ENCODE measurements around the gene ABCB7.

Gene ABCB7

DNA sequence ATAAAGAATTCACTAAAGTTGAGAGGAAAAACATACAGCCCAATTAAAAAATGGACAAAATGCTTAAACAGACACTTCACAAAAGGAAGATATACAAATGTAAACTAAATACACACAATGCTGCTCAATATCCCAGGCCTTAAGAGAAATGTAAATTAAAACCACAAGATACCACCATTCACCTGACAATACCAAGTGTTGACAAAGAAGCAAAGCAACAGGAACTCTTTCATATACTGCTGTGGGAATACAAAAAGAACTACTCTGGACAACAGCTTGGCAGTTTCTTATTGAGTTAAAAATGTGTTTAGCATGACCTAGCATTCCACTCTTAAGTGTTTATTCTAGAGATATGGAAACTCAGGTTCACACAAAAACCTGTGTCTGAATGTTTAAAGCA is 71.3 kb downstream of the ABCB7 start:
- no peak for ATAC-seq
- TF ChIP-seq ZFP30 (CRISPR knock-in tag; IDR thresholded peaks at IDR 0.05) (no peak), TCF4 (CRISPR knock-in tag; IDR thresholded peaks at IDR 0.05; ENCODE audit: borderline replicate concordance) (no peak), ESRRG (CRISPR knock-in tag; IDR thresholded peaks at IDR 0.05) (no peak), BACH2 (CRISPR knock-in tag; IDR thresholded peaks at IDR 0.05; ENCODE audit: borderline replicate concordance) (no peak), ISL1 (CRISPR knock-in tag; IDR thresholded peaks at IDR 0.05) (no peak), SNAI2 (CRISPR knock-in tag; IDR thresholded peaks at IDR 0.05) (no peak), ZC3H10 (CRISPR knock-in tag; IDR thresholded peaks at IDR 0.05) (no peak), ARNTL (CRISPR knock-in tag; IDR thresholded peaks at IDR 0.05; ENCODE audit: borderline replicate concordance, low read depth) (no peak), GLIS3 (CRISPR knock-in tag; IDR thresholded peaks at IDR 0.05) (no peak), PPARA (CRISPR knock-in tag; IDR thresholded peaks at IDR 0.05; ENCODE audit: borderline replicate concordance) (no peak)
- TF ChIP-seq, protein P1, sequence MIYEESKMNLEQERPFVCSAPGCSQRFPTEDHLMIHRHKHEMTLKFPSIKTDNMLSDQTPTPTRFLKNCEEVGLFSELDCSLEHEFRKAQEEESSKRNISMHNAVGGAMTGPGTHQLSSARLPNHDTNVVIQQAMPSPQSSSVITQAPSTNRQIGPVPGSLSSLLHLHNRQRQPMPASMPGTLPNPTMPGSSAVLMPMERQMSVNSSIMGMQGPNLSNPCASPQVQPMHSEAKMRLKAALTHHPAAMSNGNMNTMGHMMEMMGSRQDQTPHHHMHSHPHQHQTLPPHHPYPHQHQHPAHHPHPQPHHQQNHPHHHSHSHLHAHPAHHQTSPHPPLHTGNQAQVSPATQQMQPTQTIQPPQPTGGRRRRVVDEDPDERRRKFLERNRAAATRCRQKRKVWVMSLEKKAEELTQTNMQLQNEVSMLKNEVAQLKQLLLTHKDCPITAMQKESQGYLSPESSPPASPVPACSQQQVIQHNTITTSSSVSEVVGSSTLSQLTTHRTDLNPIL (CRISPR knock-in tag; IDR thresholded peaks at IDR 0.05; ENCODE audit: low read depth): no peak
- TF ChIP-seq, protein P2, sequence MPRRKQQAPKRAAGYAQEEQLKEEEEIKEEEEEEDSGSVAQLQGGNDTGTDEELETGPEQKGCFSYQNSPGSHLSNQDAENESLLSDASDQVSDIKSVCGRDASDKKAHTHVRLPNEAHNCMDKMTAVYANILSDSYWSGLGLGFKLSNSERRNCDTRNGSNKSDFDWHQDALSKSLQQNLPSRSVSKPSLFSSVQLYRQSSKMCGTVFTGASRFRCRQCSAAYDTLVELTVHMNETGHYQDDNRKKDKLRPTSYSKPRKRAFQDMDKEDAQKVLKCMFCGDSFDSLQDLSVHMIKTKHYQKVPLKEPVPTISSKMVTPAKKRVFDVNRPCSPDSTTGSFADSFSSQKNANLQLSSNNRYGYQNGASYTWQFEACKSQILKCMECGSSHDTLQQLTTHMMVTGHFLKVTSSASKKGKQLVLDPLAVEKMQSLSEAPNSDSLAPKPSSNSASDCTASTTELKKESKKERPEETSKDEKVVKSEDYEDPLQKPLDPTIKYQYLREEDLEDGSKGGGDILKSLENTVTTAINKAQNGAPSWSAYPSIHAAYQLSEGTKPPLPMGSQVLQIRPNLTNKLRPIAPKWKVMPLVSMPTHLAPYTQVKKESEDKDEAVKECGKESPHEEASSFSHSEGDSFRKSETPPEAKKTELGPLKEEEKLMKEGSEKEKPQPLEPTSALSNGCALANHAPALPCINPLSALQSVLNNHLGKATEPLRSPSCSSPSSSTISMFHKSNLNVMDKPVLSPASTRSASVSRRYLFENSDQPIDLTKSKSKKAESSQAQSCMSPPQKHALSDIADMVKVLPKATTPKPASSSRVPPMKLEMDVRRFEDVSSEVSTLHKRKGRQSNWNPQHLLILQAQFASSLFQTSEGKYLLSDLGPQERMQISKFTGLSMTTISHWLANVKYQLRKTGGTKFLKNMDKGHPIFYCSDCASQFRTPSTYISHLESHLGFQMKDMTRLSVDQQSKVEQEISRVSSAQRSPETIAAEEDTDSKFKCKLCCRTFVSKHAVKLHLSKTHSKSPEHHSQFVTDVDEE (CRISPR knock-in tag; IDR thresholded peaks at IDR 0.05): no peak
- TF ChIP-seq, protein P3, sequence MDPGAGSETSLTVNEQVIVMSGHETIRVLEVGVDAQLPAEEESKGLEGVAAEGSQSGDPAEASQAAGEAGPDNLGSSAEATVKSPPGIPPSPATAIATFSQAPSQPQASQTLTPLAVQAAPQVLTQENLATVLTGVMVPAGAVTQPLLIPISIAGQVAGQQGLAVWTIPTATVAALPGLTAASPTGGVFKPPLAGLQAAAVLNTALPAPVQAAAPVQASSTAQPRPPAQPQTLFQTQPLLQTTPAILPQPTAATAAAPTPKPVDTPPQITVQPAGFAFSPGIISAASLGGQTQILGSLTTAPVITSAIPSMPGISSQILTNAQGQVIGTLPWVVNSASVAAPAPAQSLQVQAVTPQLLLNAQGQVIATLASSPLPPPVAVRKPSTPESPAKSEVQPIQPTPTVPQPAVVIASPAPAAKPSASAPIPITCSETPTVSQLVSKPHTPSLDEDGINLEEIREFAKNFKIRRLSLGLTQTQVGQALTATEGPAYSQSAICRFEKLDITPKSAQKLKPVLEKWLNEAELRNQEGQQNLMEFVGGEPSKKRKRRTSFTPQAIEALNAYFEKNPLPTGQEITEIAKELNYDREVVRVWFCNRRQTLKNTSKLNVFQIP (CRISPR knock-in tag; IDR thresholded peaks at IDR 0.05; ENCODE audit: borderline replicate concordance, low read depth): no peak
- TF ChIP-seq, protein P4, sequence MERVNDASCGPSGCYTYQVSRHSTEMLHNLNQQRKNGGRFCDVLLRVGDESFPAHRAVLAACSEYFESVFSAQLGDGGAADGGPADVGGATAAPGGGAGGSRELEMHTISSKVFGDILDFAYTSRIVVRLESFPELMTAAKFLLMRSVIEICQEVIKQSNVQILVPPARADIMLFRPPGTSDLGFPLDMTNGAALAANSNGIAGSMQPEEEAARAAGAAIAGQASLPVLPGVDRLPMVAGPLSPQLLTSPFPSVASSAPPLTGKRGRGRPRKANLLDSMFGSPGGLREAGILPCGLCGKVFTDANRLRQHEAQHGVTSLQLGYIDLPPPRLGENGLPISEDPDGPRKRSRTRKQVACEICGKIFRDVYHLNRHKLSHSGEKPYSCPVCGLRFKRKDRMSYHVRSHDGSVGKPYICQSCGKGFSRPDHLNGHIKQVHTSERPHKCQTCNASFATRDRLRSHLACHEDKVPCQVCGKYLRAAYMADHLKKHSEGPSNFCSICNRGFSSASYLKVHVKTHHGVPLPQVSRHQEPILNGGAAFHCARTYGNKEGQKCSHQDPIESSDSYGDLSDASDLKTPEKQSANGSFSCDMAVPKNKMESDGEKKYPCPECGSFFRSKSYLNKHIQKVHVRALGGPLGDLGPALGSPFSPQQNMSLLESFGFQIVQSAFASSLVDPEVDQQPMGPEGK (CRISPR knock-in tag; IDR thresholded peaks at IDR 0.05; ENCODE audit: borderline replicate concordance): no peak

DNA sequence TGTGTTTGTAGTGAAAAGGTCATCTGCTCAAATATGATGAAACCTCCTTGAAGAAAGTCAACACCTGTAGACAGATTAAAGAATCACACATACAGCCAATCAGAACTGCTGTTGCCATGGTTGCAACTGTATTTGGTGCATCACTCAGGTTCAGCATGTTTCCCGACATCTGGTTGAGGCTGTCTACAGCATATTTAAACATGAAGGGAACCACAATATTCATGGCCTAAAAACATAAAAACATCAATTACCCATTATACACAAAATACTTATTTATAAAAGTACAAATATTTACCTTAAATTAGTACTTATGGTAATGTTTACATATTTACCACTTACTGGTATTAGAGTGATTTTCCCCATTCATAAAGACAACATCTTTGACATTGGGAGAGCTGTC is 79.7 kb downstream of the ABCB7 start:
- no peak for ATAC-seq
- no peak for TF ChIP-seq CSDC2 (CRISPR knock-in tag; IDR thresholded peaks at IDR 0.05)

DNA sequence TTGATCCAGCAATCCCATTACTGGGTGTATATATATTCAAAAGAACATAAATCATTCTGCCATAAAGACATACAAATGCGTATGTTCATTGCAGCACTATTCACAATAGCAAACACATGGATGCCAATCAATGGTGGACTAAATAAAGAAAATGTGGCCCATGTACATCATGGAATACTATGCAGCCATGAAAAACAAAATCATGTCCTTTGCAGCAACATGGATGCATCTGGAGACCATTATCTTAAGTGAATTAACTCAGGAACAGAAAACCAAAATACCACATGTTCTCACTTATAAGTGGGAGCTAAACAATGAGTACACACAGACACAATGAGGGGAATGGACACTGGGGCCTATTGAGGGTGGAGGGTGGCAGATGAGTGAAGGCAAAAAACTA is 81.6 kb downstream of the ABCB7 start:
- TF ChIP-seq ZNF565 (CRISPR knock-in tag; conservative IDR thresholded peaks at IDR 0.05; ENCODE audit: low read depth) (no peak), ISL1 (CRISPR knock-in tag; IDR thresholded peaks at IDR 0.05) (no peak), TCF4 (CRISPR knock-in tag; IDR thresholded peaks at IDR 0.05; ENCODE audit: borderline replicate concordance) (no peak), OSR1 (CRISPR knock-in tag; IDR thresholded peaks at IDR 0.05) (no peak), ESRRG (CRISPR knock-in tag; IDR thresholded peaks at IDR 0.05) (no peak)
- ATAC-seq: no peak

DNA sequence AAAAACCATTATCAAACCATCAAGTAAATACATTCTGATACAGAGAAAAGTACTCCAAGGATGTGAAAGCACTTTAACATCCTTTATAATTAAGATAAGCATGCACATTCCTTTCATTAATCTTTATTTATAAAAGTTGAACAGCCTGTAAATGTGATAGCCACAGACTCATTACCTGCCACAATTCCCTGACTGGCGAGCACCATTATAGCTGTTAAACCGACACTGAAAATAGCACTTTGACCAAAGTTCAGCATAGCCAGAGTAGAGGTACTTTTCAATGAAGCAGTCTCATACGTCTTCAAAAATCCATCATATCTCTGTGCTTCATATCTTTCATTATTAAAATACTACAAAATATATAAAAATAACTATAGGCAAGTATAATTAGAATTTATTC is 84.7 kb downstream of the ABCB7 start:
- ATAC-seq: no peak
- no peak for TF ChIP-seq CSDC2 (CRISPR knock-in tag; IDR thresholded peaks at IDR 0.05)
- no peak for TF ChIP-seq ZC3H10 (CRISPR knock-in tag; IDR thresholded peaks at IDR 0.05)
- TF ChIP-seq, protein P1 (CRISPR knock-in tag; IDR thresholded peaks at IDR 0.05; ENCODE audit: low read depth): no peak
- no peak for TF ChIP-seq ARNTL (CRISPR knock-in tag; IDR thresholded peaks at IDR 0.05; ENCODE audit: borderline replicate concordance, low read depth)

DNA sequence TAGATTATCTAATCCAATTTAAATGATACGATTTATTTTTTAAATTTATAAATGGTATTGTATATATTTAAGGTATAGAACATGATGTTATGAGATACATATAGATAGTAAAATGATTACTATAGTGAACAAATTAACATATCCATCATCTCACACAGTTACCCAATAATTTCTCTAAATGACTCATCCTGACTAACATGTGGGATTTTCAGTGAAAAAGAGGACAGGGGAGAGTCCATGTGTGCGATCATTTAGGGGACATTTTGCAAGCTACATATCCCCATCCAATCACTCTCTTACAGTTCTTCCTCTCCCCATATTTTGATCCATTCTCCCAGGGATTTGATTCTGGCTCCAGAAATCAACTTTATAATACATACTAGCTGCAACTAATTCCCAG is 88.2 kb downstream of the ABCB7 start:
- ATAC-seq: no peak
- TF ChIP-seq BACH2 (CRISPR knock-in tag; IDR thresholded peaks at IDR 0.05; ENCODE audit: borderline replicate concordance) (no peak), ISL1 (CRISPR knock-in tag; IDR thresholded peaks at IDR 0.05) (no peak), ZNF565 (CRISPR knock-in tag; conservative IDR thresholded peaks at IDR 0.05; ENCODE audit: low read depth) (no peak), ESRRG (CRISPR knock-in tag; IDR thresholded peaks at IDR 0.05) (no peak), SNAI2 (CRISPR knock-in tag; IDR thresholded peaks at IDR 0.05) (no peak), ZFP30 (CRISPR knock-in tag; IDR thresholded peaks at IDR 0.05) (no peak), TCF4 (CRISPR knock-in tag; IDR thresholded peaks at IDR 0.05; ENCODE audit: borderline replicate concordance) (no peak)
- TF ChIP-seq, protein P1 (CRISPR knock-in tag; IDR thresholded peaks at IDR 0.05; ENCODE audit: low read depth): no peak
- TF ChIP-seq, protein P2 (CRISPR knock-in tag; IDR thresholded peaks at IDR 0.05): no peak

Data from SK-N-SH treated with all-trans-retinoic acid at 6 μM for 48 hours (cell line).